Neuronal stem cell (in vitro differentiated cells): ENCODE data around the gene CCDC9B.
A peak's percentile ranks its signal among the peaks of the same experiment; 100 is the strongest.

Source experiments
- DNase-seq: peaks from one replicate; pipeline ENCODE4 v3.0.0-alpha.2; 2013; ENCODE audit warnings: low spot score
- H2AFZ ChIP-seq: one replicate; pipeline ENCODE4 v1.6.1; 2013; ENCODE audit warnings: mild to moderate bottlenecking, low read length, inconsistent platforms
- H2AK5ac ChIP-seq: 2 replicates; pipeline ENCODE4 v1.6.1; 2013; ENCODE audit warnings: low read depth, mild to moderate bottlenecking, inconsistent platforms, low read length, moderate library complexity, mixed read lengths
- H2BK120ac ChIP-seq: 2 replicates; pipeline ENCODE4 v1.6.1; 2013; ENCODE audit warnings: low read depth, mild to moderate bottlenecking, inconsistent platforms, low read length, moderate library complexity, mixed read lengths
- H2BK12ac ChIP-seq: one replicate; pipeline ENCODE4 v1.6.1; 2013; ENCODE audit warnings: low read length, inconsistent platforms
- H2BK15ac ChIP-seq: 2 replicates; pipeline ENCODE4 v1.6.1; 2013; ENCODE audit warnings: mild to moderate bottlenecking, low read length, inconsistent platforms, mixed read lengths
- H2BK5ac ChIP-seq: one replicate; pipeline ENCODE4 v1.6.1; 2013; ENCODE audit warnings: inconsistent platforms, mild to moderate bottlenecking, low read length, moderate library complexity
- H3K14ac ChIP-seq: one replicate; pipeline ENCODE4 v1.6.1; 2013; ENCODE audit warnings: low read length, inconsistent platforms
- H3K18ac ChIP-seq: 2 replicates; pipeline ENCODE4 v1.6.1; 2013; ENCODE audit warnings: low read length, inconsistent platforms
- H3K23ac ChIP-seq: 2 replicates; pipeline ENCODE4 v1.6.1; 2013; ENCODE audit warnings: low read depth, mild to moderate bottlenecking, mixed read lengths, low read length, inconsistent platforms; ENCODE audit not compliant: poor library complexity
- H3K27ac ChIP-seq: replicated peaks from 3 replicates; pipeline ENCODE4 v1.5.1; 2013; ENCODE audit warnings: low read length, inconsistent platforms
- H3K27me3 ChIP-seq, 3 experiments: 2 replicates each; pipeline ENCODE4 v1.6.1; 2013; ENCODE audit warnings: low read length in 3 of 3, mild to moderate bottlenecking in 2 of 3, inconsistent platforms in 1 of 3, low read depth in 1 of 3, mixed read lengths in 1 of 3, moderate library complexity in 1 of 3; ENCODE audit not compliant: control insufficient read depth in 3 of 3, insufficient read depth in 3 of 3
- H3K36me3 ChIP-seq, 2 donors: replicated peaks in 1 of 2; 2 replicates each; pipeline ENCODE4 v1.6.1; 2013; ENCODE audit warnings: low read length in 2 of 2; ENCODE audit not compliant: control insufficient read depth in 2 of 2, insufficient read depth in 2 of 2
- H3K4ac ChIP-seq: 2 replicates; pipeline ENCODE4 v1.6.1; 2013; ENCODE audit warnings: inconsistent platforms, mild to moderate bottlenecking, low read length, moderate library complexity
- H3K4me1 ChIP-seq, 2 donors: 1 replicate in 1 of 2; 2 replicates in 1 of 2; pipeline ENCODE4 v1.6.1; 2013; ENCODE audit warnings: low read length in 2 of 2, low read depth in 1 of 2; ENCODE audit not compliant: control insufficient read depth in 2 of 2, insufficient read depth in 1 of 2
- H3K4me2 ChIP-seq: one replicate; pipeline ENCODE4 v1.6.1; 2013; ENCODE audit warnings: mild to moderate bottlenecking, low read length, inconsistent platforms; ENCODE audit not compliant: insufficient read depth, poor library complexity, severe bottlenecking
- H3K4me3 ChIP-seq, 2 donors: 2 replicates each; pipeline ENCODE4 v1.5.1; 2013; ENCODE audit warnings: low read length in 2 of 2, mild to moderate bottlenecking in 2 of 2, inconsistent platforms in 1 of 2, moderate library complexity in 1 of 2
- H3K79me1 ChIP-seq: one replicate; pipeline ENCODE4 v1.6.1; 2013; ENCODE audit warnings: low read depth, mild to moderate bottlenecking, inconsistent platforms, low read length, moderate library complexity
- H3K9ac ChIP-seq: one replicate; pipeline ENCODE4 v1.6.1; 2013; ENCODE audit warnings: mild to moderate bottlenecking, low read depth, low read length, inconsistent platforms; ENCODE audit not compliant: poor library complexity
- H3K9me3 ChIP-seq, 2 donors: replicated peaks in 1 of 2; 2 replicates each; pipeline versions ENCODE3 to v1.6.1; 2013; ENCODE audit warnings: low read length in 2 of 2, mild to moderate bottlenecking in 2 of 2, inconsistent platforms in 1 of 2, low read depth in 1 of 2, mixed read lengths in 1 of 2, moderate library complexity in 1 of 2; ENCODE audit not compliant: control insufficient read depth in 2 of 2, insufficient read depth in 1 of 2
- H4K8ac ChIP-seq: one replicate; pipeline ENCODE4 v1.6.1; 2013; ENCODE audit warnings: low read depth, mild to moderate bottlenecking, inconsistent platforms, low read length, moderate library complexity
- H4K91ac ChIP-seq: one replicate; pipeline ENCODE4 v1.6.1; 2013; ENCODE audit warnings: low read length, low read depth, mild to moderate bottlenecking, inconsistent platforms; ENCODE audit not compliant: poor library complexity
- WGBS, 2 donors: extraction: QIAGEN DNeasy Blood & Tissue Kit; methylation state at CpG; one replicate each; pipeline ENCODE4 v1.1.7; 2013; ENCODE audit warnings: missing lambda C conversion rate in 2 of 2, mixed read lengths in 1 of 2; ENCODE audit not compliant: insufficient read length in 2 of 2, insufficient replicate concordance in 1 of 2; ENCODE audit errors: extremely low coverage in 2 of 2; 5-methylcytosine and 5-hydroxymethylcytosine counted together

The CCDC9B gene

GRCh38 chr15:40292246-40292645 is 48.5 kb downstream of the CCDC9B start:
- Histone ChIP-seq H4K8ac (no peak overlapping the region), H3K4me2 (no peak overlapping the region), H3K4me1 (peaks cover 19 to 41% of the 10 kb centered on the region in 2 donors), H2BK12ac (no peak overlapping the region), H3K27me3 (peaks cover 0 to 23% (median 0%) of the 10 kb centered on the region in 3 experiments), H3K9ac (no peak overlapping the region), H3K9me3 (peaks cover 0 to 1% of the 10 kb centered on the region in 2 donors), H3K4me3 (no peak overlapping the region), H2AFZ (no peak overlapping the region), H2BK5ac (no peak overlapping the region), H4K91ac (no peak overlapping the region), H3K36me3 (no peaks in the 10 kb centered on the region), H3K18ac (peak overlapping the region; percentile 6), H2AK5ac (peak overlapping the region; percentile 96), H3K4ac (peak overlapping the region; percentile 47), H3K27ac (no peak overlapping the region), H3K14ac (no peak overlapping the region), H3K23ac (no peak overlapping the region), H2BK120ac (peak overlapping the region; percentile 61), H3K79me1 (no peaks in the 10 kb centered on the region), H2BK15ac (no peak overlapping the region)
- no CpG with 5 or more reads among the region's 3 CpGs for WGBS, 2 donors
- DNase-seq = no peak

- Histone ChIP-seq H3K36me3 (no peaks in the 10 kb centered on the region), H3K18ac (peak overlapping the region; percentile 100), H3K9ac (peak overlapping the region; percentile 75), H2AFZ (peak overlapping the region; percentile 80), H3K4me3 (peak overlapping the region in 1 of 2 donors; percentile 70), H3K79me1 (no peaks in the 10 kb centered on the region), H3K27me3 (peaks cover 0 to 23% (median 0%) of the 10 kb centered on the region in 3 experiments), H2BK120ac (peak overlapping the region; percentile 94), H2BK15ac (peak overlapping the region; percentile 79), H3K14ac (peak overlapping the region; percentile 99), H4K91ac (no peak overlapping the region), H3K23ac (peak overlapping the region; percentile 95), H2BK12ac (peak overlapping the region; percentile 77), H3K27ac (no peak overlapping the region), H3K4ac (peak overlapping the region; percentile 60), H4K8ac (peak overlapping the region; percentile 75), H2AK5ac (peak overlapping the region; percentile 96), H3K4me1 (peaks cover 22 to 52% of the 10 kb centered on the region in 2 donors), H3K4me2 (peak overlapping the region; percentile 93), H2BK5ac (peak overlapping the region; percentile 16), H3K9me3 (peaks cover 0 to 1% of the 10 kb centered on the region in 2 donors)
- WGBS, 2 donors = no CpG with 5 or more reads among the region's 68 CpGs
- DNase-seq = peak; percentile 62
These were observed 49.7 kb downstream of the CCDC9B start for GRCh38 chr15:40290918-40291574.

- H3K9me3 ChIP-seq = peaks cover 0 to 1% of the 10 kb centered on the region in 2 donors
- peak overlapping the region; percentile 80 for H2AFZ ChIP-seq
- no peak overlapping the region for H2BK12ac ChIP-seq
- no peak overlapping the region for H3K27ac ChIP-seq
- peak overlapping the region; percentile 79 for H2BK15ac ChIP-seq
- H3K4me1 ChIP-seq = peaks cover 25 to 56% of the 10 kb centered on the region in 2 donors
- H3K36me3 ChIP-seq = no peaks in the 10 kb centered on the region
- no peak overlapping the region for H3K4ac ChIP-seq
- no peak for DNase-seq
- H2BK5ac ChIP-seq = peak overlapping the region; percentile 13
- H3K79me1 ChIP-seq = no peaks in the 10 kb centered on the region
- WGBS, 2 donors = no CpG with 5 or more reads among the region's 12 CpGs
- H3K23ac ChIP-seq = no peak overlapping the region
- no peak overlapping the region for H4K91ac ChIP-seq
- no peak overlapping the region for H3K14ac ChIP-seq
- H3K4me3 ChIP-seq = no peak overlapping the region
- H2BK120ac ChIP-seq = no peak overlapping the region
- H2AK5ac ChIP-seq = no peak overlapping the region
- no peak overlapping the region for H3K4me2 ChIP-seq
- peak overlapping the region; percentile 73 for H3K18ac ChIP-seq
- no peak overlapping the region for H4K8ac ChIP-seq
- peaks cover 0 to 23% (median 0%) of the 10 kb centered on the region in 3 experiments for H3K27me3 ChIP-seq
- H3K9ac ChIP-seq = no peak overlapping the region
These were observed 50.2 kb downstream of the CCDC9B start for GRCh38 chr15:40290545-40290917.

DNA sequence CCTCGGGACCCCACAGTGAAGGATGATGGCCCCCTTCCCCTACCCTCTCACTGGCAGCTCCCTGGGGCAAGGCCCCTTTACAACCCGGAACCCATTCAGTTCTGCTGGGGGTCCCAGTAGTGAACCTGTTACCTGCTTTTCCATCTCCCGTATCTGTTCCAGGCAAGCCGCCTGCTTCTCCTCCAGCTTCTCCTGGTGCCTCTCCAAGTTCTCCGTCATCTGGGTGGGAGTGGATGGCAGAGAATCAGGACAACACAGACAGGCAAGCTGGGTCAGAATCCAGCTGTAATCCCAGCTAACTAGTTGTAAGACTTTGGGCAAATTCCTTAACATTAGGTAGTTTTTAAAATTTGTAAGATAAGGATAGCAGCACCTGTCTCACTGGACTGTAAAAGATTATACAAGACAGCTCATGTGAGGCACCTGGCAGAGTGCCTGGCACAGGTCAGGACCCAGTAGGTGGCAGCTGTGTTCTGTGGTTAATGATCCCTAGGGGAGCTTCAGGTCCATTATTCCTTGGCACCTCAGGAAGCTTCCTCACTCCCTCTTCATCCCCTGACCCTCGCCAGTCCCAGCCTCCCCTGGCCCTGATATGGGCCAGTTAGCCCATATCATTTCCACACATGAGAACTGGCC is 51.5 kb downstream of the CCDC9B start:
- H3K23ac ChIP-seq = no peak overlapping the region
- H3K36me3 ChIP-seq = no peaks in the 10 kb centered on the region
- H2BK12ac ChIP-seq = no peak overlapping the region
- no peak overlapping the region for H3K9ac ChIP-seq
- no peak overlapping the region for H2BK120ac ChIP-seq
- peaks cover 0 to 27% (median 0%) of the 10 kb centered on the region in 3 experiments for H3K27me3 ChIP-seq
- no peak for DNase-seq
- no peaks in the 10 kb centered on the region for H3K79me1 ChIP-seq
- H3K4me3 ChIP-seq = no peak overlapping the region
- no peak overlapping the region for H2AFZ ChIP-seq
- no peak overlapping the region for H2BK5ac ChIP-seq
- WGBS, 2 donors = no CpG with 5 or more reads among the region's 6 CpGs
- no peaks in the 10 kb centered on the region for H3K9me3 ChIP-seq
- no peak overlapping the region for H2BK15ac ChIP-seq
- no peak overlapping the region for H3K4ac ChIP-seq
- H3K14ac ChIP-seq = no peak overlapping the region
- H3K18ac ChIP-seq = no peak overlapping the region
- H4K91ac ChIP-seq = no peak overlapping the region
- H3K4me2 ChIP-seq = no peak overlapping the region
- peaks cover 23 to 52% of the 10 kb centered on the region in 2 donors for H3K4me1 ChIP-seq
- H3K27ac ChIP-seq = no peak overlapping the region
- H4K8ac ChIP-seq = no peak overlapping the region
- peak overlapping the region; percentile 66 for H2AK5ac ChIP-seq
